ENCODE results near the gene NACC1.
"Not testable (repeated sequence)": the region's sequence is repeated elsewhere in the genome, so short reads cannot be mapped to it uniquely, and the experiment has no call there.

The NACC1 gene

GRCh38 chr19:13164343-13165161, 46.5 kb downstream of the NACC1 start:
- peak; percentile 79 for DNase-seq (ENCODE audit: low spot score)

- DNase-seq (ENCODE audit: low spot score) = no peak
Measured at GRCh38 chr19:13165162-13165997, 47.3 kb downstream of the NACC1 start.

GRCh38 chr19:13166151-13166550, 48.1 kb downstream of the NACC1 start:
- not testable (repeated sequence) for DNase-seq (ENCODE audit: low spot score)

DNA sequence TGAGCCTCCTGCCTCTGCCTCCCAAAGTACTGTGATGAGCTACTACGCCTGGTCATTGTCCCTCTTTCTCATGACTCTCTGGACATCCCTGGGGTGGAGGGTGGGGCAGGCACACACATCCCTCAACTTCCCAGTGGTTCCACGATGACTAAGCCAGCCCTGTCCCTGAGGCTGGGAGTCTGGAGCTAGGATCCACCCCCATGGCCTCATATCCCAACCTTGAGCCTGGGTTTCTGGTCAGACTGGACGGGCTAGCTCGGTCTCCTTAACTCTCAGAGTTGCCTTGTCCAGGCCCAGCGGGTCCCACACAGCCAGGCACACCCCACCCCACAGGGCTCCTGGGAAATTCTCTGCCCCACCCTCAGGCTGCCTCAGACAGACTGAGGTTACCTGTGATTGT, 51.7 kb downstream of the NACC1 start:
- no peak for DNase-seq (ENCODE audit: low spot score)

GRCh38 chr19:13171146-13171545, 53.1 kb downstream of the NACC1 start:
- no peak for DNase-seq (ENCODE audit: low spot score)

- no peak for DNase-seq (ENCODE audit: low spot score)
Measured at GRCh38 chr19:13172346-13173138, 54.5 kb downstream of the NACC1 start.

- DNase-seq (ENCODE audit: low spot score) = no peak
Measured at GRCh38 chr19:13173139-13173737, 55.2 kb downstream of the NACC1 start.

GRCh38 chr19:13176345-13176744, 58.3 kb downstream of the NACC1 start:
- DNase-seq (ENCODE audit: low spot score) = no peak

- DNase-seq (ENCODE audit: low spot score) = not testable (repeated sequence)
Measured at GRCh38 chr19:13177584-13177983, 59.5 kb downstream of the NACC1 start.

- DNase-seq (ENCODE audit: low spot score) = not testable (repeated sequence)
Measured at GRCh38 chr19:13178291-13178690, 60.2 kb downstream of the NACC1 start.

- DNase-seq (ENCODE audit: low spot score) = peak; percentile 78
Measured at GRCh38 chr19:13181747-13182388, 63.8 kb downstream of the NACC1 start.

GRCh38 chr19:13184926-13185325, 66.9 kb downstream of the NACC1 start:
- DNase-seq (ENCODE audit: low spot score) = not testable (repeated sequence)

DNA sequence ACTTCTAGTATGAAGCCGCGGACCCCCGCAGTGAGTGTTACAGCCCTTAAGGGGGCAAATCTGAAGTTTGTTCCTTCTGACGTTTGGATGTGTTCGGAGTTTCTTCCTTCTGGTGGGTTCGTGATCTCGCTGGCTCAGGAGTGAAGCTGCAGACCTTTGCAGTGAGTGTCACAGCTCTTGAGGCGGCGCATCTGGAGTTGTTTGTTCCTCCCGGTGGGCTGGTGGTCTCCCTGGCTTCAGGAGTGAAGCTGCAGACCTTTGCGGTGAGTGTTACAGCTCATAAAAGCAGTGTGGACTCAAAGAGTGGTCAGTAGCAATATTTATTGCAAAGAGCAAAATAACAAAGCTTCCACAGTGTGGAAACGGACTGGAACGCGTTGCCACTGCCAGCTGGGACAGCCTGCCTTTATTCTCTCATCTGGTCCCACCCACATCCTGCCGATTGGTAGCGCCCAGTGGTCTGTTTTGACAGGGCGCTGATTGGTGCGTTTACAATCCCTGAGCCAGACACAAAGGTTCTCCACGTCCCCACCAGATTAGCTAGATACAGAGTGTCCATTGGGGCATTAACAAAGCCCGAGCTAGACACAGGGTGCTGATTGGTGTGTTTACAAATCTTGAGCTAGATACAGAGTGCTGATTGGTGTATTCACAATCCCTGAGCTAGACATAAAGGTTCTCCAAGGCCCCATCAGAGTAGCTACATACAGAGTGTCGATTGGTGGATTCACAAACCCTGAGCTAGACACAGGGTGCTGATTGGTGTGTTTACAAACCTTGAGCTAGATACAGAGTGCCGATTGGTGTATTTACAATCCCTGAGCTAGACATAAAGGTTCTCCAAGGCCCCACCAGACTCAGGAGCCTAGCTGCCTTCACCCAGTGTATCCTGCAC, 67.9 kb downstream of the NACC1 start:
- DNase-seq (ENCODE audit: low spot score) = not testable (repeated sequence)

DNA sequence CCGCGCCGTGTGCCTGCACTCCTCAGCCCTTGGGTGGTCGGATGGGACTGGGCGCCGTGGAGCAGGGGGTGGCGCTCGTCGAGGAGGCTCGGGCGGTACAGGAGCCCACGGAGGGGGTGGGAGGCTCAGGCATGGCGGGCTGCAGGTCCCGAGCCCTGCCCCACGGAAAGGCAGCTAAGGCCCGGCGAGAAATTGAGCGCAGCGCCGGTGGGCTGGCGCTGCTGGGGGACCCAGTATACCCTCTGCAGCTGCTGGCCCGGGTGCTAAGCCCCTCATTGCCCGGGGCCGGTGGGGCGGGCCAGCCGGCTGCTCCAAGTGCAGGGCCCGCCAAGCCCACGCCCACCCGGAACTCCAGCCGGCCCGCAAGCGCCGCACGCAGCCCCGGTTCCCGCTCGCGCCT, 68.6 kb downstream of the NACC1 start:
- not testable (repeated sequence) for DNase-seq (ENCODE audit: low spot score)

- DNase-seq (ENCODE audit: low spot score) = no peak
Measured at GRCh38 chr19:13187419-13187818, 69.4 kb downstream of the NACC1 start.

DNA sequence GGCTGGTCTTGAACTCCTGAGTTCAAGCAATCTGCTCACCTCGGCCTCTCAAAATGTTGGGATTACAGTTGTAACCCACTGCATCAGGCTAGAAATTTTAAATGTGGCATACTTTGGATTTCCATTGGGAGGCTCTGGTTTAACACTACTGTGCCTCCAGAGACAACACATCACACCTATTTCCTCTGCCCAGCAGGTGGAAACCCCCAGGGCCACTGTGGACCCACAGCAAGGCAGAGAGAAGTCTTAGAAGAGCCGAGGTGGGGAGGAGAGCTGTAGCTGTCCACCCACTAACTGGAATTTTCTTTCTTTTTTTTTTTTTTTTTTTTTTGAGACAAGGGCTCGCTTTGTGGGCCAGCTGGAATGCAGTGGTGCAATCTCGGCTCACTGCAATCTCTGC, 71.5 kb downstream of the NACC1 start:
- DNase-seq (ENCODE audit: low spot score) = no peak

Measured in left forelimb (tissue), 1 donor.